Measurements from ENCODE around the gene SOX6.

Gene SOX6

DNA sequence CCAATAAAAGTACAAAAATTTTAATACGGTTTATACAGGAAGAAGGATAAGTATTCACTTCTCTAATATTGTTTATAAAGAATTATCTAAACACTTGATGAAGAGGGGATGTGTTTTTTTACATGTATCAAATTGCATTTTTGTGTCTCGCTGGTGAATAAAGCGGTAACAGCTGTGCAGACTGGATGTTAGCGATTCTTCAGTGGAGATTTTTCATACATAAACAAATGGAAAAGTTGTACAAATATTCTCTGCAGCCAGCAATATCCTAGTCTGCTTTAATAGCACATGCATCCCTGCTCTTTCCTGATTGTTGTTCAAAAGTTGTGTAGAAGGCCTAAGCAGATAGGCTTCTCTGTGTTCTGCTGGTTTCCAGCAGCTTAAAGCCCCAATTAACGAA is 369.3 kb downstream of the SOX6 start:
- DNase-seq, result no peak

DNA sequence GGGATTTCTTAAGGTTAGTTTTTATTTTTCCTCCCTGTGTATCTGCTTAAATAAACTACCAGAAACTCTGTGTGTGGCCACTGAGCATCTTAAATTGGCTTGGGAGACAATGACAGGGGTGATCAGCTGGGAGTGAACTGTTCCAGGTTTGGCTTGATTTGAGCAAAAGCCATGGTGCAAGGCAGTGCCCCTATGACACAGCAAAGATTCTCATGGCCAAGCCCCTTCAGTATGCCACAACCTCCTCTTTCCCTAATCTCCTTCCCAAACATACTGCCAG is 370.5 kb downstream of the SOX6 start:
- no peak for DNase-seq

DNA sequence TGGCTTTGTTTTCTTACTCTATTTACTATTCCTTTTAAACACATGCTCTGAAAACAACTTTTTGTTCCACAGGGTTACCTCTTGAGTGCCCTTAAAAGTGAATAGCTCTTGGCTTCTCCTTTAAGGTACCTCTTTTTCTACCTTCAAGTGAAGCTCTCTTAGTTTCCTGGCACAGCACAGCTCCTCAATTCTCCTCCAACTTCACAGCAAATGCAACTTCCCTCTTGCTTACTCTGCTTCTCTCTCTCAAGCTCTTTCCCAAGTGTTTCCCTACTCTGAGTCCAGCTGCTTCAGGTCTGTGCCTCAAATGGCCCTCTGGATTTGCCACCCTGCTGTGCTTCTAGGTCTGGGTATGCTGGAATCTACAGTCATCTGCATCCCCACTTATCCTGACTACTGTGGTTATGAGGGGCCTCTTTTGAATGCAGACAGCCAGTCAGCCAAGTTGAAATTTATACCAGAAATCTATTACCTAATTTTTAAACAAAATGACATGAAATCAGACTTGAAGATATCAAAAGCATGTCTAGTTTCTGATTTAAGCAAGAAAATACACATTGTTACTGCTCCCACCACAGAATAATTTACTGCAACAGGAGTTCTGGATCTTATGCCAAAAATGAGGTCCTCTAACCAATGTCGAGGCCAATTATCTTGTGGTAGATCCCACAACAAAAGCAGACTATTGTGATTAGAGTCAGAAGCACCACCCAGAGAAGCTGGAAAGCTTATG is 371.1 kb downstream of the SOX6 start:
- no peak for DNase-seq

DNA sequence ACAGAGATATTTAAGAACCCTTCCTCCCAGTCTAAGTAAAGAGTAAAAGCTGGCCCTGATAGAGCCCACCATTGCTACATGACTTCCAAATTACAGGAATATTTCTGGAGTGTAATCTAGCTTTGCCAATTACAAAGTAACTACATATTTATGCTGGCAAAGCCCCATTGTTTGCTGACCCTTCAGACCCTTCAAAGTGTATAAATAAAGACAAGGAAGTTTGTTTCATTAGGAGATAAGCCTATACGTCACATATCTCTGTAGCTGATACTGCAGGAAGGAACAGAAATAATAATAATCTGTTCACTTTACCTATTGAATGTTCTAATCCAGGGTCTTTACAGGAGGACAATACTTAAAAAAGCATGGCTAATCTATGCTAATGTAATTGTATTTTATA is 375.1 kb downstream of the SOX6 start:
- no peak for DNase-seq

DNA sequence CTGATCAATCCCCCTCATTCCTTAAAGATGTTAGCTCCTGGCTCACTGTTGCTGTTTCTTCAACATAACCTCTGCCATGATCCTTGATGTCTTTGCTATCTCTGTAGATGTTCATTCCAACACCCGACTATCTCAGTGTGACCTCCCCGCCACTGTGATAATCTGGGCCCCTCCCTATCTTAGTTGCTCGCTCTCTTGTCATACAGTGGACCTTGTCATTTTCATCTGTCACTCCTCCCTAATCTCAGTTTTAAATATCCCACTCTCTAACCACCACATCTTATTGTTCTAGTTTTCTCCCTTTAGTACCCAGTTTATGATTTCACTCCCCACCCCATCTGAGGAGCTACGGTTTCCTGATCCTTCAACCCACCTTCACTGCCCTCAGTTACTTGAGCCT is 379.2 kb downstream of the SOX6 start:
- DNase-seq, result no peak

DNA sequence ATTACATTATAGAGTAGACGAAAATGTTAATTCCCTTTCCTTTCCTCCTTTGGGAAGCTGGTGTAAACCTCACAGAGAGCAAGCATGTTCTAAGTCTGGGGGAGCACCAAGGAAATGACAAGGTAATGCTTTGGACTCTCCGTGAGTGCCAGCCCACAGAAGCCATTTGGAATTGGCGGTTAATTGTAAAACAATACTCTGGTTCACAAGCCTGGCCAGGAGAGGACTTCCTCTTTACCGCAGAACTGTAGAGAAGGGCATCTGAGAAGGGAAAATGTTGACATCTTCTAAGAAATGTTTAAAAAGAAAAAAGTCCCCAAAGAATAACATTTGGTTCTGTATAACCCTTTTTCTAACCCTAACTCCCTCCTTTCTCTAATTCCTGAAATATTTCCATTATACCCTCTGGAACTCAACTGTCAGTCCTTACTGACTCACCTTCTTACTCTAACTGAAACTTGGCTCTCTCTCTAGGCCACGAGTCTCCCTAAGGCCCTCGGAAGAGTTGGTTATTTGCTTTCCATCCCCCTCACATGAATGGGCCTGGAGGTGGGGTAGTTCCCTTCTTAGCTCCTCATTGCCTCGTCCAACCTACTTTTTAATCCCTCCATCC is 379.8 kb downstream of the SOX6 start:
- no peak for DNase-seq

DNA sequence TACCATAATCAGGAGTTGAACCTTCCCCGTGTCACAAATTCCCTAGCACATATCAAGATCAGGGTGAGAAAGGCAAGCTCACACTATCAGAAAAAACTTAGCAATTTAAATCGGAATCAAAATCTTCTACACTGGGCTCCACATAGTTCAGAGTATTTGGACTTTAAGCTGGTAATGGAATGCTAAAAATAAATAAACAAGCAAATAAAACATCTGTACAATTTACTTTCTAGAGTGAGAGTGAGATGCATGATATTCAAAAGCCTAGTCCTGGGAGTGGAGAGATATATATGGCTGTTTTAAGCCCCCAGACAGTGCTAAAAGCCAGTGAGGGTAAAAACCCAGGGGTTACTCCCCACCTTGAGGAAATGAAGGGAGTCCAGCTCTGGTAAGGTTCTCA is 380.6 kb downstream of the SOX6 start:
- no peak for DNase-seq

DNA sequence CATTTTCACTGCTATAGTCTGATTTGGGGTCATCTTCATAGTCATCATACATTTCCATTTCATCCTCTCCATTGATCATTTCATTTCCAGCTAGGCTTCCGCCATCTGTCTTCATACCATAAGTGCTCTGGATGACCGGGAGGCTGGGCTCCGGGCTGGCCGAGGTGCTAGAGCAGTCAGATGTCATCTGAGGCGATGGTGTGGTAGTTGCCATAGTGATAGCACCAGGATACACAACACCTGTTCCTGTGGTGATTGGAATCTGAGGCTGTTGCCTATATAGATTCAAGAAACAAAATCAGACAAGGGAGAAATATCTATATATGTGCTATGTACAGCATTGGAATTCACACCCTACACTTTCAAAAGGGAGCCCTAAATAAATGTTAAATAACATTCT is 383.5 kb downstream of the SOX6 start:
- no peak for DNase-seq

DNA sequence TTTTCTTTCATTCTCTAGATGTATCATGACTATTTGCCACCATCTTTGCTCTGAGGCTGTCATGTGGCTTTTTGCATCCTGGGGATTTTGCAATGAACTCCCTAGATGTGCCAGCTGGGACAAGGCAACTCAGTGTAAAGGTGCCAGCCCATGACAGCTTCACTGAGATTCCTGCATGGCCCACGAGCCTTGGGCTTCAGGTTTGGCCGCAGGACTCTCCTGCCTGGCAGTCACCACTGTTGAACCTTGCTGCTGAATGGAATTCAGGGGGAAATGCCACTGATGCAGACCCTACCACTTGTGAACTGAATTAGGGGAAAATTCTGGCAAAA is 385.2 kb downstream of the SOX6 start:
- no peak for DNase-seq

DNA sequence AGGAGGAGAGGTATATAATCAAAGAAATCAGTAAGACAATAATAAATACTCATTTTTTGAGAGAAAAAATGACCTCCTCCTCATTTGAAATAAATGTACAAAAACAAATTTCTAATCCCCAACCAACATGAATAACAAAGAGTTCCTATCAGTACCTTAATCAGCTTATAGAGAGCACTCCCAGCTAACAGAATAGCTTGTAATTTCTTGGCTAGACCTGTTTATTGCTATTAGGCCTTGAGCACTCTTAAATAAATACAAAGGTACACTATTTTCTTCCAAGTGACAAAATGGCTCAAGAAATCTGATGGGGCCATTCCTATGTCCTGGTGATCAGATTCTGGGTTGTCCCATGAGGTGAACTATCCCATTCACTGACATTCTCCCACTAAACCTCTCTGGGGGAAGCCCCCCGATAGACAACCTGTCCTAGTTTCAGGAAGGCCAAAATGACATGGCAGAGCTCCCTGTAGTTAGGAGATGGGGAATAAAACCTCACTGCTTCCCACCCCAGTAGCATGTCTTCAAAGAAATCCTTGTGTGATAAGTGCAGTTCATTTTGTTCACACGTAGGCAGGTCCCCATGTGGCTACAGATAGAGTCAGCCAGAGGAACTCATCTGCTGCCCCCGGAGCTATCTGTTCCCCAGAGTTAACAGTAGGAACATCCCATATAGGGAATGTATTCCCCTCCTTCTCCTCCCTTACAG is 385.7 kb downstream of the SOX6 start:
- DNase-seq, result no peak

DNA sequence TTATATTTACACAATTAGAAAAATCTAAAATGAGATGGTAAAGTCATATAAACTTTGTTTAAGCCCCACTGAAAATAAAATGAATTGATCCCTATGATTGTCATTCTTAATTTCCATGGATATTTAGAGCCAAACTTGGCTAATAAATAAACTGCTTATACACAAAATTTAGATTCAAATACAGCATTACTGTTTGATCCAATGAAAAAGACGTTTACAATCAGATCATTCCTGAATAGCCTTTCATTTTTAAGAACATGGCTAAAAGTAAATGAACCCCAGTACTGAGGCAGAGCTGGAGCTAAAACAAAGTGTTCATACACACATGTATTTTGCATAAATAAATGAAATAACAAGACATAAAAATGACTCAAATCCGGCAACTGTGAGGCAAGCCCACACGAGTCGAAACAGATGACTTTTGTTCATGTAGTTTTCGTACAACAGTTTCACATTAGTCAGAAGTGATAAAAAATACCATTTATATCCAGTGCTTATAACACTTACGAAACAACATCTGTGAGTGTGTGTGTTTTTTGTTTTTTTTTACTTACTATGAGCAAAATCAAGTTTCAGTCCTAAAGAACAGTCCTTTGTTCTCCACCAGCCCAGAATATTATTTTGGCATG is 386.5 kb downstream of the SOX6 start:
- peak in 1 of 5 experiments; percentile 48 for DNase-seq

DNA sequence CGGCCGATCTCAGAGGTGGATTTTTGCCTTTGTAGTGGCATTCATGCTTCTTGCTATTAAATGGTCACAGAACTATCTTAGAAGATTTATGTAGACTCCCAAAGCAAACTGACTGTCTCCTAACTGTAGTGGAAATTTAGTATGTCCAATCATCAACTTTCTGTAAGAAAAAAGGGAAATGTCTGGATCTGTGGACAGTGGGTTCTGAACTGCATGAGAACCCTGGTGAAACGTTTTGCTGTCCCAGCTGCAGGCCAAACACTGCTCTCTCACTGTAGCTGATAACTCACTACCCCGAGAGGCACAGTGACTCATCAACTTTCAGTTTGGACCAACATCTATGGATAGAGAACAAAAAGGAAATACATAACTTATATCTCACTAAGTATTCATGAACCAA is 387.1 kb downstream of the SOX6 start:
- peak in 1 of 5 experiments; percentile 53 for DNase-seq

DNA sequence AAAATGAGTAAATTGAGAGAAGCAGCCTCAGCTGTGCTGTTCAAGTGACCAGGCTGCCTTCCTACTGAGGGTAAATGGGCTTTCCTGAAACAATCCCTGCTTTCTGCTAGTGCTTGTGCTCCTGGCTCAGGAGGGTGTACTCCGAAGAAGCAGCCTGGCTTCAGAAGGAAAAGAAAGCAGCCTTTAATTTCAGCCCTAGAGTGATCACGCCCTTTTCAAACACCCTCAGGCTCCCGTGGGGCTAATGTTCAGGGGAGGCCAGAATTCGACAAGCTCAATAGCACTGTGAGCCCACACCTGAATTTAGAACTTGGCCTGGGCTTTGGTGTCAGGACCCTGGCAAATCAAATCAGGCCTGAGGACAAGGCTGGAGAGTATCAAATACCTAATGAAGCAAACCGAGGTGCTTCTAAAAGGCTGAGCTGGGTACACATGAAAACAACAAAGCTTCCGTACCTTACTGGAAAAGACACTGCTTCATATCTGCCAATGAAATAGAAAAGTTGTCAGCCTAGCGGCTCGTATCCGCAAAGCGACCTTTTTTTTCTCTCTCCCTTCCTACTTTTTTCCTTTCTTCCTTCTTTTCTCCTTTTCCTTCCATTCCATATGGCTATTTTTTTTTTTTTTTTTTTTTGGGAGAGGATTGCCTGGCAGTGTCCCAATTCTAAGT is 387.8 kb downstream of the SOX6 start:
- no peak for DNase-seq

DNA sequence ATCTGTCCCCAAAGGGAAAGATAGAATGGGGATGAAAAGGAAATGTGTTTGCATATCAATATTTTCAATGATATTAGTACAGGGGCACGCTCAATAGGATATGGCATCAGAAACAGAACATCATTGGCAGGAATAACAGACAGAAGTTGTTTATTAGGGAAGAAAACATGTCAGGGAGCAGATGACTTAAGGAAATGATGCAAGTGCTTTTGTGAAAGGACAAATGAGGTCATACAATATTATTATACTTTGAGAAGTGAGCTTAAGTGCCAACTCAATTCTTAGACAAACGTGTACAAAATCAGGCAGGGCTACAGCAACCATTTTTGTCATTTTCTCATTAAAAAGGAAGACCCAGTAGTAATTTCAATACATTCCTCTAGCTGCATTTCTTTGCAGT is 388.4 kb downstream of the SOX6 start:
- DNase-seq, result no peak

DNA sequence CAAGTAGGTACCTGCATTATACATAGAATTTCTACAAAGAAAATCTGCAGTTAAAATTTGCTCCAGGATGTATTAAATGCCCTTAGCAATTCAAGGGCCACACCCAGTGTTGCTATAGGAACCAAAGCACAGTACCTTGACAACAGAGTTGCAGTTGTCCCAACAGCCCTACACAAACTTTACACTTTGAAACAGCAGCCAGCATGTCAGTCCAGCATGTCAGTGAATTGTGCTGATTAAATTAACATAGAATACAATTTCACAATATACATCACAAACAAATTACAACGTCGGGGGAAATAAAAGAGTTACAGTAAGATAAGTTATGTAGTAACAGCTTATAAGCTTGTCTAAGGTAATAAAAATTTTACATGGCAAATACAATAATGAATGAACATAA is 389.2 kb downstream of the SOX6 start:
- peak in 1 of 5 experiments; percentile 9 for DNase-seq

DNA sequence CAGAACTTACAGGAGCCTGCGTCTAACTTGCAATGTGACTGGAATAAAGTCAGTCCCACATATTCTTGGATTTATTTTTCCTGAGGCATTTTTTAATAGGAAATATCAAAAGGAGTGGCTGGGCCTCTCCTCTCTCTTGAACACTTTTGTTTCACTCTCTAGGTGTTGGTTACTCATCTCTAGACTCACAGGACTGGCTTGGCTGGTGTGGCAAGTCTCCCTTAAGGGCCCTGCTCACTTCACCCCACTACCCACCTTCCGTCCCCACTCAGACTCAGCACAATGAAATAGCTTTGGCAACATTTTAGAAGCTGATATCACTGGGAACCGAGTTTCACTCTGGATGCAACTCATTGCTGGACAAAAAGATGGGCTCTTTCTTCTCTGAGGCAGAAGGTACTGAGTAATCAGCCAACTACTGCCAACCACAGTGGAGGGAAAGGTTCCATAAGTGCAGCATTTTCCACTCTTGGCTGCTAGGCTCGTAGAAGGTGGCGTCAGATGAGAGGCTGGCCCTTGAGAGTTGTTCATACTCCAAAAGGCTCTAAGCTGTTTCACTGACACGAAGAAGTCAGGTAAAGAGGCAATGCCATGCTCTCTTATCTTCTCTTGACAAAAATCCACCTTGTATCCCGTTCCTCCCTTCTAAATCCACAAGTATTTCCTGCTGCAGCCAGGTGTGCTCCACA is 390.6 kb downstream of the SOX6 start:
- DNase-seq, result no peak

DNA sequence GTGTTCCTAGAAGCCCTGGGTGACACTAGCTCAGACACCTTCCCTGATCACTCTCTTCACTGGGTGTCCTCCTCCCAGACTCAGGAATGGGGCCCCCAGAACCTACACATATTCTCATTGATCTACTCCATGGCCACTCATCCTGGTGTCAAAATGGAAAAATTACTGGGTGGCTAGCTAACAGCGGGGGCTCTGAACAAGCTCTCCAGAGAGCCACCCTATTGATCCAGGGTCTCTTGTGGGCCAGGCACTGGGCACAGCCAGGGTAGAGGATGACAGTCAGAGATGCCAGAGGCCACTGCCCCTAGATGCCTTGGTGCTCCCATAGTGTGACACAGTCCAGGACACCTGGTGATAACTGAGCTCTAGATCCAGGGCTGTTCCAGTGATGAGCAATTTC is 393.1 kb downstream of the SOX6 start:
- DNase-seq, result no peak

DNA sequence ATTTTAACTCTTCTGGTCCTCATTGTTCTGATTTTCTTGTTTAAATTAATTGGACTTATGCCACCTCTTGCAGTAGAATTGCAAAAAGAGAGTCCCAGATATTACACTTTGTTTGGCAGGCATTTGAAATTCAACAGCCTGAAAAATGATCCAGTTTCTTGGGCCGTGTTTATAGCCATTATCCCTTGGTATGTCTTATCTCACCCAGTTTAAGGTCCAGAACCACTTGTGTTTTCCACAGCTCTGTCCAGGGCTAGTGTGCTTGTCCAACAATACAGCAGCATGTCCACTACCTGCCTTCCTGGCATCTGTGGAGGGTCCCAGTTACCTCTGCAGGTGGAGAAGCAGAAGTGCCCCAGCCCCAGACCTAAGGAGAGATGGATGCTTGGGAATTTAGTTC is 397.4 kb downstream of the SOX6 start:
- no peak for DNase-seq

DNA sequence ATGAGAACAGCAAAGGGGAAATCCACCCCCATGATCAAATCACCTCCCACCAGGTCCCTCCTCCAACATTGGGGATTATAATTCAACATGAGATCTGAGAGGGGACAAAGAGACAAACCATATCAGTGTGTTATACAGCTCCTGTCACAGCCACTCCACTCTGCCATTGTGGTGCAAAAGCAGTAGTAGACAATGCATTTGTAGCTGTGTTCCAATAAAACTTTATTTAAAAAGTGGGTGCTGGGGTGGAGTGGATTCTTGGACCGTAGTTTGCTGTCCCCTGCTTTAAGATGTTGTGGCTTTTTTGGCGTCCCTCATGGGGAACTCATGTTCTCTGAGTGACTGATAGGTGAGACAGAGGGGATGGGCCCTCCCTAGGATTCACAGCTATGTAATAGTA is 399.1 kb downstream of the SOX6 start:
- DNase-seq, result no peak

DNA sequence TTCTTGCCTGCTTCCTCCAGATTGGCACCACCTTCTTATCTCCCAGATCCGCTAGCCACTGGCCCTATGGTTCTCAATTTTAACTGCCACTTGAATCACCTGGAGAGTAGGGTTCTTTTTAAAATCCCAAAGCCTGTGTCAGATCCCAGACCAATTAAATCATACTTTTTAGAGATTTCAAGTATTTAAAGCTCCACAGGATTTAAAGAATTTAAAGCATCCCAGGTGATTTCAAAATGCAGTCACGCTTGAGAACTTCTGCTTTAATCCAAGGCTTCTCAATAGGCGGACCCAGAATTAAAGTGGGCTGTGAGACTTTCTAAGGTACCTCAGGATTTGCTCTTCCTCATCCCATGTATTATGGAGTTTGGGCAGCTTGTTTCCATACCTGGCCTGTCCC is 400.0 kb downstream of the SOX6 start:
- no peak for DNase-seq

DNA sequence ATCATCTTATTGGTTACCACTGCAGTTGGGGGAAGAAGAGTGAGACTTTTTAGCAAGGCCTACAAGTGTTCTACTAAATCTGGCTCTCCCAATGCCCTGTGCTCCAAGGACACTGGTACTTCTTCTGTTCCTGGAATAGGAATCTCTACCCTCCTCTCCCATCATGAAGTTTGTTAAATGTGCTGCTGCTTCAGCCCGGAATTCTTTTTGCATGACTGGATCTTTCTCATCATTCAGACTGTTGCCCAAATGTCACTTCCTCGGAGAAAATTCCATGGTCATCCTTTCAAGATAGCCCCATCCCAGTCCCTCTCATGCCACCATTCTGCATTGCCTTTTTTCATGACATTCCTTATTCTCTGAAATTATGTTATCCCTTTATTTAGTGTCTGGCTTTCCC is 400.8 kb downstream of the SOX6 start:
- no peak for DNase-seq

DNA sequence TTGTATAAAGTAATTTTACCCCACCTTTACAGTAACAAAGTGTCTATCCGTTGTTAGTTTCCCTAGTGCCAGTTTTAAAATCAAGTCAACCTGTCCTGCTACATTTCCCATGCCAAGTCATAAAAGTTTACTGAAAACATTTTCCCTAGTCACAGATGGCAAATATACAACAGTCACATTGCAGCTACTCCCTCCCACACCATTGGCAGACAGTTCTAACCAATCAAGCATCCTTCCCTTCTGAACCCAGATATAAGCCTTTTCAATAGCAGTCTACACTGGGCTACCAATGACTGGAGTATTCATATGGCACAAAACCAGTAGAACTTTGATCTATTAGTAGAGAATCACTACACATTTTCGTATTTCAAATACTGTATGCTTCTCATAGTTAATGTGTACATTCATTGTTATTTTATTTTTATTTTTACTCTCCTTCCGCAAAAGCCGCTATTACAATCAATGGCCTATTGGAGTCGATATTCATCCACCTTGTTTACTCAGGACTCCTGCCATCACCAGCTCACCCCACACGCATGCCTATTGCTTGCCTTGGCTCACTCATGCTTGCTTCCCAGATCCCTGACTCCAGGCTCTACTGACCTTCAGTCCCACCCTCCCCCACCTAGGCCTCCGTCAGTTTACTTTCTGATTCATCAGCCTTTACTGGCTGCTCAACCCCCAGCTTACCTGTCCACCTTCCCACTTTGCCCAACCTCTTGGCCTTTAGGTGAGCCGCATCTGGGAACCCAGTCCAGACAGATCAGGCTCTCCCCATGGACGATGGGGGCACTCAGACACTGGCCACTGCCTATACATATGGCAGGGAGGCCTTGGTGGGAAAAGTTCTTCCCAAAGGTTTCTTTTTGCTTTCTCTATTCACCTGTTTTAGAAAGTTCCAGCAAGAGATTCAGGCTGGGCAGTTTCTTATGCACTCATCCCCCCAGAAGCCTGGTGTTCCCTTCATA is 408.4 kb downstream of the SOX6 start:
- DNase-seq, result no peak
